HG02885 (cell line): ENCODE measurements around the gene MNAT1.
"Not testable (repeated sequence)": the region's sequence is repeated elsewhere in the genome, so short reads cannot be mapped to it uniquely, and the experiment has no call there.

ENCODE experiments used
- ATAC-seq: cut with Tn5 transposase; IDR thresholded peaks from one replicate; pipeline ENCODE4 v1.9.1; 2021; ENCODE audit warnings: mild to moderate bottlenecking; ENCODE audit not compliant: unreplicated experiment, poor library complexity

MNAT1 gene

GRCh38 chr14:60736494-60736893 is 1.9 kb downstream of the MNAT1 start:
- no peak for ATAC-seq

GRCh38 chr14:60738843-60739508 is 4.4 kb downstream of the MNAT1 start:
- ATAC-seq = no peak

- ATAC-seq = no peak
These were observed 10.0 kb downstream of the MNAT1 start for GRCh38 chr14:60744566-60744965.

GRCh38 chr14:60753264-60754119 is 18.9 kb downstream of the MNAT1 start:
- ATAC-seq = peak; percentile 98

GRCh38 chr14:60756847-60757246 is 22.3 kb downstream of the MNAT1 start:
- no peak for ATAC-seq

- ATAC-seq = no peak
These were observed 23.0 kb downstream of the MNAT1 start for GRCh38 chr14:60757567-60758002.

- ATAC-seq = no peak
These were observed 24.3 kb downstream of the MNAT1 start for GRCh38 chr14:60758885-60759284.

GRCh38 chr14:60760209-60760608 is 25.6 kb downstream of the MNAT1 start:
- no peak for ATAC-seq

- no peak for ATAC-seq
These were observed 26.2 kb downstream of the MNAT1 start for GRCh38 chr14:60760644-60761364.

- ATAC-seq = no peak
These were observed 34.0 kb downstream of the MNAT1 start for GRCh38 chr14:60768602-60769001.

- no peak for ATAC-seq
These were observed 36.6 kb downstream of the MNAT1 start for GRCh38 chr14:60771117-60771516.

- ATAC-seq = no peak
These were observed 39.0 kb downstream of the MNAT1 start for GRCh38 chr14:60773558-60773957.

GRCh38 chr14:60775296-60775695 is 40.7 kb downstream of the MNAT1 start:
- no peak for ATAC-seq

GRCh38 chr14:60777856-60778578 is 43.5 kb downstream of the MNAT1 start:
- no peak for ATAC-seq

- not testable (repeated sequence) for ATAC-seq
These were observed 45.4 kb downstream of the MNAT1 start for GRCh38 chr14:60779745-60780514.

- not testable (repeated sequence) for ATAC-seq
These were observed 46.0 kb downstream of the MNAT1 start for GRCh38 chr14:60780558-60780957.

- ATAC-seq = no peak
These were observed 52.3 kb downstream of the MNAT1 start for GRCh38 chr14:60786905-60787304.

GRCh38 chr14:60789656-60790055 is 55.1 kb downstream of the MNAT1 start:
- ATAC-seq = no peak

GRCh38 chr14:60790850-60791249 is 56.3 kb downstream of the MNAT1 start:
- no peak for ATAC-seq

- no peak for ATAC-seq
These were observed 61.9 kb downstream of the MNAT1 start for GRCh38 chr14:60796434-60796833.
